ENCODE results near the gene CYP26A1.

Gene CYP26A1

GRCh38 chr10:93121311-93121710, 47.6 kb downstream of the CYP26A1 start:
- H3K4me1 ChIP-seq (ENCODE audit: control insufficient read depth, insufficient read depth, low read length): no peaks in the 10 kb centered on the region
- no peaks in the 10 kb centered on the region for H3K27me3 ChIP-seq (ENCODE audit: control insufficient read depth, insufficient read depth, low read length, poor library complexity, severe bottlenecking)
- H3K4me3 ChIP-seq (ENCODE audit: insufficient read depth, low read depth, low read length): no peak overlapping the region
- no peaks in the 10 kb centered on the region for H3K9me3 ChIP-seq (ENCODE audit: control insufficient read depth, low read length)
- WGBS, 2 experiments: 91 to 93% methylated on average over 3 of the region's 3 CpGs
- no peak overlapping the region for H3K27ac ChIP-seq (ENCODE audit: insufficient read depth, low read depth, low read length, poor library complexity, severe bottlenecking)
- no peaks in the 10 kb centered on the region for H3K36me3 ChIP-seq (ENCODE audit: control insufficient read depth, insufficient read depth, low read length)

DNA sequence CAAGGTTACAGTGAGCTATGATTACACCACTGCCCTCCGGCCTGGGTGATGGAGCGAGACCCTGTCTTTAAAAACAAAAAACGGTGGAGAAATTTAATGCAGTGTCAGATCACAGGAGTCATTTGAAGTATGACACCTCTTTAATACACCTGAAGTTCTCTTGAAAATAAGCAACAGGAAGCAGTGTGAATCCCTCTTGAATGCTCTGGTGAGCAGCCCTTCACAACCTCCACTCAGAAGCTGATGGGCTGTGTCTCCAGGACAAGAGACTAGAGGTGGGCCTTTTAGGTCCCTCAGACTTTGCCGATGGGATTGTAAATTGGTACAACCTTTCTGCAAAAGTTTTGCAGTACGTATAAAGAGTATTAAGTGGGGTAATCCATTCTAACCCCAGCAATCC, 50.1 kb downstream of the CYP26A1 start:
- H3K27me3 ChIP-seq (ENCODE audit: control insufficient read depth, insufficient read depth, low read length, poor library complexity, severe bottlenecking): no peaks in the 10 kb centered on the region
- no peaks in the 10 kb centered on the region for H3K9me3 ChIP-seq (ENCODE audit: control insufficient read depth, low read length)
- H3K36me3 ChIP-seq (ENCODE audit: control insufficient read depth, insufficient read depth, low read length): no peaks in the 10 kb centered on the region
- H3K4me1 ChIP-seq (ENCODE audit: control insufficient read depth, insufficient read depth, low read length): no peaks in the 10 kb centered on the region
- H3K27ac ChIP-seq (ENCODE audit: insufficient read depth, low read depth, low read length, poor library complexity, severe bottlenecking): no peak overlapping the region
- 96 to 98% methylated on average over 4 to 5 of the region's 5 CpGs for WGBS, 2 experiments
- H3K4me3 ChIP-seq (ENCODE audit: insufficient read depth, low read depth, low read length): no peak overlapping the region

DNA sequence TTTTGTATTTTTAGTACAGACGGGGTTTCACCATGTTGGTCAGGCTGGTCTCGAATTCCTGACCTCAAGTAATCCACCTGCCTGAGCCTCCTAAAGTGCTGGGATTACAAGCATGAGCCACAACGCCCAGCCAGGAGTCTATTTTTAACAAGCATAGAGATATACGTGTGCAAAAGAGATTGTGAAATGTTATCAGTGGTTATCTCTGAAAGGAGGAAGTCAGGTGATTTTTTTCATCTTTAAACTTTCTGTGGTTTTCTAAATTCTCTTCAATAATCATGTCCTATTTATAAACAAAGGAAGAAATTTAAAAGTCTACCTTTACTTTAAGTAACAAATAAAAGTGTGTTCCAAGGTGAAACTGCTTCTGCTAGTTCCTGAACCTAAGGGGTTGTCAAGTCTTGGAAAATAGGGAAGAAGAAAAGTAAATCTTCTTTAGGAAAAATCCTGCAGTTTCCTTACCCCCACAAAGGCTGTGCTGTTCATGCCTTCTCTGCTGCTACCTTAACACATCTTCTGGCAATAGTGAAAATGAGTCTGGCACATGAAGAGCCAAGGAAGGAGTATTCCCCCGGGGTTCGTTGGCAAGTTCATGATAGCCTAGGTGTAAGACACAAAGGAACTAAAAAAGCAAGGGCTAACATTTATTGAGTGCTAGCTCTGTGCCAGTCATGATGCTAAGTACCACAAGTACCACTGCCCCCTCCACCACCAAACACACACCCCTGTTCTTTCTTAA, 51.1 kb downstream of the CYP26A1 start:
- Histone ChIP-seq H3K4me3 (ENCODE audit: insufficient read depth, low read depth, low read length) (no peak overlapping the region), H3K9me3 (ENCODE audit: control insufficient read depth, low read length) (no peaks in the 10 kb centered on the region), H3K27ac (ENCODE audit: insufficient read depth, low read depth, low read length, poor library complexity, severe bottlenecking) (no peak overlapping the region), H3K36me3 (ENCODE audit: control insufficient read depth, insufficient read depth, low read length) (no peaks in the 10 kb centered on the region), H3K4me1 (ENCODE audit: control insufficient read depth, insufficient read depth, low read length) (no peaks in the 10 kb centered on the region), H3K27me3 (ENCODE audit: control insufficient read depth, insufficient read depth, low read length, poor library complexity, severe bottlenecking) (no peaks in the 10 kb centered on the region)
- 89 to 92% methylated on average over 6 of the region's 6 CpGs for WGBS, 2 experiments

GRCh38 chr10:93125966-93126365, 52.3 kb downstream of the CYP26A1 start:
- no peak overlapping the region for H3K4me3 ChIP-seq (ENCODE audit: insufficient read depth, low read depth, low read length)
- H3K27ac ChIP-seq (ENCODE audit: insufficient read depth, low read depth, low read length, poor library complexity, severe bottlenecking): no peak overlapping the region
- 92 to 94% methylated on average over 2 of the region's 2 CpGs for WGBS, 2 experiments
- H3K36me3 ChIP-seq (ENCODE audit: control insufficient read depth, insufficient read depth, low read length): no peaks in the 10 kb centered on the region
- no peaks in the 10 kb centered on the region for H3K9me3 ChIP-seq (ENCODE audit: control insufficient read depth, low read length)
- no peaks in the 10 kb centered on the region for H3K4me1 ChIP-seq (ENCODE audit: control insufficient read depth, insufficient read depth, low read length)
- H3K27me3 ChIP-seq (ENCODE audit: control insufficient read depth, insufficient read depth, low read length, poor library complexity, severe bottlenecking): no peaks in the 10 kb centered on the region

- Histone ChIP-seq H3K4me3 (ENCODE audit: insufficient read depth, low read depth, low read length) (no peak overlapping the region), H3K4me1 (ENCODE audit: control insufficient read depth, insufficient read depth, low read length) (no peaks in the 10 kb centered on the region), H3K27me3 (ENCODE audit: control insufficient read depth, insufficient read depth, low read length, poor library complexity, severe bottlenecking) (no peaks in the 10 kb centered on the region), H3K27ac (ENCODE audit: insufficient read depth, low read depth, low read length, poor library complexity, severe bottlenecking) (no peak overlapping the region), H3K36me3 (ENCODE audit: control insufficient read depth, insufficient read depth, low read length) (no peaks in the 10 kb centered on the region), H3K9me3 (ENCODE audit: control insufficient read depth, low read length) (no peaks in the 10 kb centered on the region)
- WGBS, 2 experiments: 92 to 98% methylated on average over 2 of the region's 2 CpGs
Measured at GRCh38 chr10:93126483-93127052, 52.9 kb downstream of the CYP26A1 start.

Data from ectodermal cell (in vitro differentiated cells).